ENCODE results near the gene HNRNPA1L2.
A peak's percentile ranks its signal among the peaks of the same experiment; 100 is the strongest.
"Not testable (repeated sequence)": the region's sequence is repeated elsewhere in the genome, so short reads cannot be mapped to it uniquely, and the experiment has no call there.

The HNRNPA1L2 gene

DNA sequence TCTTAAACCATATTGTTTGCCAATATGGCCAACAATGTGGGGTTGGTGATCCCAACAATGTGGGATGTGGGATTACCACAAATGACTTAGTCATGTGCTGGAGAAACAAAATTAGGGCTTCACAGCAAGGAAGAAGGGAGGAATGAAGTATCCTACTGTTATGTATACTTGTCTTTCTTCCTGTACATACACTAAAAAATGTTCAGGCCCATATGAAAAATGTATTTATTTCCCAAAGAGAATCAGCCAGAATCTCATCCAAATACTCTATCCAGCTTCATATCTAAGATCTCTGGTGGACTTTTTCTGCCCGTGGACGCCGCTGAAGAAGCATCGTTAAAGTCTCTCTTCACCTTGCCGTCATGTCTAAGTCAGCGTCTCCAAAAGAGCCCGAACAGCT lies at the start of gene HNRNPA1L2:
Gene HNRNPA1L2, plus strand, starts transcription at position 301 of the 400 bp plus-strand sequence. Its CDS starts 62 bp downstream, at position 363.
- DNase-seq: no peak

DNA sequence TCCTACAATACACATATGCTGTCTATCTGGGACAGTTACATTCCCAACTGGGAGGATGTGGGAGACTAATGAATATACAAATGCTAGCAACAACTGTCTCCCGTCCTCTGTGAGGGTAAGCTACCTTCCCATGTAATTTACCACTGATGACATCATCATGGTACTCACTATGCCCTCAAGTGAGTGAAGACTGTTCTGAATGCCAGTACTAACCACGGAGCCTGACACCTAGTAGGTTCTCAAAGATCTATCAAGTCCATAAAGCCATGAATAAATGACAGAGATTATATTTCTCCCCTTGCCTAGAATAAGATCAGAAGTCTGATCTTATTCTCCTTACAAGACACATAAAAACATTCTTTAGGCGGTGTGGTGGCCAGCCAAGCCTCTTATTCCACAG lies 49.1 kb upstream of the HNRNPA1L2 start:
- not testable (repeated sequence) for DNase-seq

DNA sequence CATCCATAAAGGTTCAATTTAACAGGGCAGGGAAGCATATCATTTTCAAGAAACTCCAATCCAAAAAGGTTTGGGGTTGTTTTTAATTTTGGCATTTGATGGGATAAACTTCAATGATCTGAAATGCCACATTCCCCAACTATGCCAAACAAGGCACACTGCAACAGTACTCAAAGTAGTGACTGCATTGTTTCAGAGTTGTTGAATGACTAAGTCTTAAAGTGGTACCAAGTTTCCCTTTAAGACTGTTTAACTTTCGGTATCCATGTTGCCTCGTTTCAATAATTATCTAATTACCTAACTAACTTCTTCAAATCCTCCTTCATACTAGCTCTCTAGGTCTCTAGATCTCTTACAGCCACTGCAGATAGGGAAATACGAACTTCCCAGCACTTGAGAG lies 48.4 kb upstream of the HNRNPA1L2 start:
- DNase-seq: not testable (repeated sequence)

DNA sequence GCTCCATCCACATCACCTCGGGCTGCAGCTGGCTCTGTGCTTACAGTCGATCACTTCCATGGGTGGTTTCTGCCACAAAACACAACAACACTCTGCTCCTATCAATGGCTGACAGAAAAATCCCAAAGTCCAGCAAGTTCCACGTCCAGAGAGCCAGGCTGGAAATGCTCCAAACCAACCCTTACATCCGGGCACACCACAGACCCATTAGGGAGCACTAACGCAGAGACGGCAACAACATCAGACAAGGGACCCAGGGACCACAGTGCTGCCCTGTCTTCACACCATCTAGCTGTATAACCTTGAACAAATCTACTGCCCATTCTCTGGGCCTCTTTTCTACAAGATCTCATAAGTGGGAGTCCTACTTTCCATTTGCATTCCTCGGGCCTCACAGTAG lies 47.9 kb upstream of the HNRNPA1L2 start:
- DNase-seq: not testable (repeated sequence)

DNA sequence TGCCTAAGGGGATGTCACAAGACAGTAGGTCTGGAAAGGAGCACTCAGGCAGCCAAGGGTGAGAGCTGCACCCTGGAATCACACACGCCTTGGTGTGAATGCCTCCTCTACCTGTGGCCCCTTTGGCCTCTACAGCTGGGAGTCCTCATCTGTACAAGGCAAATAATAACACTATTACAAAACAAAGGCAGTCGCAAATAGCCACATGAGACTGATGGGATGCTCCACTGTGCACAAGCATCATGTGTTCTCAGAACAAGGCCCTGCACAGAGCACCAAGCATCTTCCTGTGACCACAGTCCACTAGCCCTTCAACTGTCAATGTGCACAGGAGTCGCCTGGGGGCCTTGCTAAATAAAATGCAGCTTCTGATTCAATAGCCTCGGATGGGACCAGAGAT lies 44.6 kb upstream of the HNRNPA1L2 start:
- DNase-seq: no peak

DNA sequence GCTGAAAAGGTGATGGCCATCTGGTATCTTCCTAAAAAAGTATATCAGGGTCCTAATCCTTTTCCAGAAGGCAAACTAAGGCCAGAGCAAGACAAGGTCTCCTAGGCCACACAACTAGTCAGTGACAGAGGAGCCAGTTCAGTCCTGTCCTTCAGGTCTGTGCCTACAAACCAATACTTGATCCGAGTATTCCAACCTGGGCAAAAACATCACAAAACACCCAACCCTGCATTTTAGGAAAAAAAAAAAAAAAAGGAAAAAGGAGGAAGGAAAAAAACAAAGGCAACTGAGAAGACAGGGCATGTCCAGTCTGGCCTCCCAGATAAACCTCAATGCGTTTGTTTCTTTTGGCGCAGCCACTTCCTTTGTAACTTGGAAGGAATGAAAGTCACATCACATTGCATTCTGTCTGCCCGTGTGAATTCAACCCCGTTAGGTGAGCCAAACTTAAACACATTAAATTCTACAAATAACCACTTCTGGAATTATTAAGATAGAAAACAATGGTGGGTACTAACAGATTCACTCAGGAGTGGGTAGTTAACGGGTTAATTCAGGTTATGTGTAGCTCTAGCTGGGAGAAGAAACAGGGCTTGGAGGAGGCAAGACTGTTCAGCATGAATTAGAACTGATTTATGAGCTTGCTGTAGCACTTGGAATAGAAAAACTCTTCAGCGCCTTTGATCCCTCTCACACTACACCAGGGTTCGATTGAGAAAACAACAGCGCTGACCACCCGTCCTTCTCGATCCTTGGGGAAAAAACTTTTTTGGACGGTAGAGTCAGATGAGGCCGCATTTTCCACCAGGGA lies 43.0 kb upstream of the HNRNPA1L2 start:
- DNase-seq: no peak

DNA sequence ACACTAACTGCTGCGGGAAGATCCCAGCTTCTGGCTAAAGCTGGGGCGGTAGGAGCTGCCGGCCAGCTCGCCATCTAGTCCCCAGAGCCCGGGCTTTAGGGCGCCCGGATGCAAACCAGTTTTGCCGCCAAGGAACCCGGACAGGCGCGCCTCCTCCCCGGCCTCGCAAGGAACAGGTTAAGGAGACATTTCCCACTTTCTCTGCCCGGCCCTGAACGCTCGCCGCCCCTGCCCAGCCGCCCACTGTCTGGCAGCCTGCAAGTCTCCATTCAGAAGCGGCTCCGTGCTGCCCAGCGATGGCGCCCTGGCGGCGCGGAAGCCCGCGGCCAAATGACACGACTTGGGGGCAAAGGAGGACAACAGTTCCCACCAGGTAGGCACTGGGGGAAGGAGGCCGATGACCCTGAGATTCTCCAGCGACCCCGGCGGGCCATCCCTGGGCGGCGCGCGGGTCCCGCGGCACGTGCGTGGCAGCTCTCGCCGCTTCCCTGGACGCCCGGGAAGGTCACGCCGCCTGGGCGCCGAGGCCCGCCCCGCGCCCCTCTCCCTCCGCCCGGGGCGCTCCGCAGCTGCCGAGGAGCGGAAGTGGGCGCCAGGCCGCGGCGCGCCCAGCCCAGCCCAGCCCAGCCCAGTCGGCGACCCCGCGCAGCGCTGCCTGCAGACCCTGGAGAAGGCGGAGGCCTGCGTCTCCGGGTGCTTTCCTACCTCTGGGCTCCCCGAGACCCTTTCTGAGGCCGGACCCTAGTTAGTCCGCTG lies 42.2 kb upstream of the HNRNPA1L2 start:
- DNase-seq: no peak

DNA sequence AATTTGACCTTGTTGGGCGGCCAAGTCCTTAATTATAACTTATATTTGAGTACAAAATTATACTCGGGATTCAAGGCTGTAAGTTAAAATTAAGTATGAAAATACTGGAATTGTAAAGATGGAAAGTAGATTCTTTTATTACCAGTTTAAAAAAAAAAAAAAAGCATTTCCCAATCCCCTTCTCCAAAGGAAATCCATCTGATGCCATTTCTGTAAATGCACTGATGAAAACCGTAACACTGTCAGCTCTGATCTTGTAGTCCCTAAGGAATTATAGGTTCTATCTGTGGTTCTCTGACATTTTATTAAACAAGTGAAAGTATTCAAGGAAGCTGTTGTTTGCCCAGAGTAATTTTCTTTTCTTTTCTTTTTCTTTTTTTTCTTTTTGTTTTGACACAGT lies 41.6 kb upstream of the HNRNPA1L2 start:
- DNase-seq: no peak

DNA sequence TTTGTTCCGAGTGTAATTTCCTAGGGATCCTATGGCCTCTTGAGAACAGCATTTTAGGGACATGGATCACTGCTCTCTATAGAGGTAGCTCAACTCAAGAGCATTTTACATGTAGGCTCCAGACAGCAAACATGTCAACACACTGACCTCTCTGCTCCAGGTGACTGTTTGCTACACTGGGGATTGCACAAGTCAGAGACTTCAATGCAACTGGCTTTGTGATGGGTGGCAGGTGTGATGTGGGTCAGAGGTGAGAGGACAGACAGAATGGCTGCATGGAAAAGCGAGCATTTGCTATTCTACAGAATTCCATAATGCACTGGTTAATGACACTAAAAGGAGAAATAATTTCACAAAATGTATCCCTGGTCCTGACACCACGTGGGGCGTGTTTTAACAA lies 38.9 kb upstream of the HNRNPA1L2 start:
- not testable (repeated sequence) for DNase-seq

DNA sequence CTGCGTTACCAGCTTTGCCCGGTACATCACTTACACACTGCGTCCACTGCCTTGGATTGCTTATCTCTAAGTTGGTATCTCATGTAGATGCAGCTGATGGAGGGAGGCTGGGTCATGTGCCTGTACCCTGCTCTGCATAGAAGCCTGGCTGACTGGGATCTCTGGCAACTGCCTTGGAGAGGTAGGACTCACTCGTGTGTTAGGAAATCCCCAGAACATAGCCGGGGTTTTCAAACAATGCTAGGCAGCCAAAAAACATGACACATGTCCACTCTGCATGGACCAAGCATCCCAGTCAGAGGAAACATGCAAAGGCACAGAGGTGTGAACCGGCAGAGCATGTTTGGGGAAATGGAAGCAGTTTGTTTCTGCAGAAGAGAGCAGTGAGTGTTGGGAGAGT lies 36.1 kb upstream of the HNRNPA1L2 start:
- not testable (repeated sequence) for DNase-seq

DNA sequence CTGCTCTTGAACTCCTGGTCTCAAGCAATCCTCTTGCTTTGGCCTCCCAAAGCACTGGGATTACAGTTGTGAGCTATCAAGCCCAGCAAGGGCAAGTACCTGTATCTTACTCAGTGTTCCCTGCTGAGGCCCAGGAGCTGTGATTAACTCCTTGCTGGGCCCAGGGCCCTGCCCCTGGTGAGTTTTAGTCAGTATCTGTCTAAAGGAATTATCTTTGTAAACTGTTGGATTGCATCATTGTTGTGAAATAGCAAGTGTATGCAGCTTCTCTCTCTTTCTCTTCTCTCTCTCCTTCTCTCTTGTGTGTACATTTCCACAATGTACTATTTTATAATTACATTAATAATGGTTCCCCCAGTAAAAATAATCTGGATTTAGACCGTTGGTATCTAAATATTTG lies 35.4 kb upstream of the HNRNPA1L2 start:
- not testable (repeated sequence) for DNase-seq

DNA sequence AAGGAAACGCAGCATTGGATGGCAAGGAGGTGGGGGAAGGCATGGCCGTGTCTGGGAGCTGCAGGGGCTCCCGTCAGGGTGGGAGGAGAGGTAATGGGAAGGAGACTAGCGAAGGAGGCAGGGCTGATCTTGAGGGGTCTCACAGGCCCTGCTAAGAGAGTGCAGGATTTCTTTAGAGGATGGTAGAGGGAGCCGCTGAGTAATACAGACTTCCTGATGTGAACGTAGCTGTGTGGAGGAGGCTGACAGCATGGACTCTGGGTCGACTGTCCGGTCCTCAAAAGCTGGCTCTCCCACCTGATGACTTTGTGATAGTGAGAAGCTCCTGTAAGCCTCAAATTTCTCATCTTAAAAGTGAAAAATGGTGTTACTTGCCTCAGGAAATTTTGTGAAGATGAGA lies 34.0 kb upstream of the HNRNPA1L2 start:
- DNase-seq: not testable (repeated sequence)

DNA sequence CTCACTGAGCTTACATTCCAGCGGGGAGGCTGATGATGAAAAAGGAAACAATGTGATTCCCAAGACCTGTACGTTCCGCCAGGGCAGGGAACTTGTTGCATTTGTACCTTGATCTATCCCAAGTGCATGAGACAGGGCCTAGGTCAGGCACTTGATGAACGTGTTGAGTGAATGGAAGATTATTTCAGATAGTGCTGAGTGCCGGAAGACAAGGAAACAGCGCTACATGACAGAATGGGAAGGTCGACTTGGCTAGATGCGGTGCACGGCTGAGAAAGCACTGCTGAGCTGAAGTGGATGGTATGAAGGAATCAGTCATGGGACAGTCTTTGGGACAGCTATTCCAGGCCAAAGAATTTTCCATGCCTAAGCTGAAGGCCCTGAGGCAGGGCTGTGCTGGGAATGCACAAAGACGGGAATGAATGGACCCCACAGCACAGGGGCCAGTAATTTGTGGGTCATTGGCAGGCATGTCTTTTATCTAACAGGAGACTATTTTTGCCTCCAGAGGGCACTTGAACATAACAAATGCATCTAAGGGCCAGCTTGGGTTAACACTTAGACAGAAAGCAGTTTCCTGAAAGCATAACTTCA lies 33.1 kb upstream of the HNRNPA1L2 start:
- peak; percentile 26 for DNase-seq

DNA sequence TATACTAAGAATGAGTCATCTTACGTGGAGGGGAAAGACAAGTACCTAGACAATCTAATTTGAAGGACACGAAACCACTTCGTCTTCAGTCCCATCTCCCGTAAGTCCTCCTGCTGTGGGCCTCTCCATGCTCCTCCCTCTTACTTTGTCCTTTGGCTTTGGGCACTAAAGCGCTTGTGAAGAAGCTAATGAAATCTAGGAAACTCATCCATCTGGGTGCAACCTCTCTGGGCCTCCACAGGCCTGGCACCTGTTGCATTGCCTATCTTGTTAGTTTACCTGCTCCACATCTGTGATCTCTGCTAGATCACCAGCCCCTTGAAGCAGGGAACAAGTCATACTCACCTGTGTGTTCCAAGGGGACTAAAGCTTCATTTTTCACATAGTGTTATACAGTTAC lies 32.1 kb upstream of the HNRNPA1L2 start:
- DNase-seq: not testable (repeated sequence)

DNA sequence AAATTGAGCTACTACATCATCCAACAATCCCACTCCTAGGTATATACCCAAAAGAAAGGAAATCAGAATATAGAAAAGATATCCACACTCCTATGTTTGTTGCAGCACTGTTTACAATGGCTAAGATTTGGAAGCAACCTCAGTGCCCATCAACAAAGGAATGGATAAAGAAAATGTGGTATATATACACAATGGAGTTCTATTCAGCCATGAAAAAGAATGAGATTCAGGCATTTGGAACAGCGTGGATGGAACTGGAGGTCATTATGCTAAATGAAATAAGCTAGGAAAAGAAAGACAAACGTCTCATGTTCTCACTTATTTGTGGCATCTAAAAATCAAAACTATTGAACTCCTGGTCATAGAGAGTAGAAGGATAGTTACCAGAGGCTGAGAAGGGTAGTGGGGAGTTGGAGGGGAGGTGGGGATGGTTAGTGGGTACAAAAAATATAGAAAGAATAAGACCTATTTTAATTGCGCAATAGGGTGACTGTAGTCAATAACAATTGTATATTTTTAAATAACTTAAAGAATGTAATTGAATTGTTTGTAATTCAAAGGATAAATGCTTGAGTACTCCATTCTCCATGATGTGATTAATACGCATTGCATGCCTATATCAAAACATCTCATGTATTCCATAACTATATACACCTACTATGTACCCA lies 27.0 kb upstream of the HNRNPA1L2 start:
- DNase-seq: no peak

DNA sequence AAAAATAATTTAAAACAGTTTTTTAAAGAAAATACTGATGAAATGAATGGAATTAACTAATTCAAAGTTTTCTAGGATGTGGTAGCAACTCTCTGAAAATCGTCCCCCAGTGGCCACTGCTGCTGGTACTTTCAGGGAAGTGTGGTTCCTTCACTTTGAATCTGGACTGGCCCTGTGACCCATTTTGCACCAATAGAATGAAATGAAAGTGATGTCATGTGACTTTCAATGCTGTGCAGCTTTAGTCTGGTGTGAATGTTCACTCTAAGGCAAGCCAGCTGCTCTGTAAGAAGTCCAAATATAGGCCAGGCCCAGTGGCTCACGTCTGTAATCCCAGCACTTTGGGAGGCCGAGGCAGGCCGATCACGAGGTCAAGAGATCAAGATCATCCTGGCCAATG lies 26.4 kb upstream of the HNRNPA1L2 start:
- DNase-seq: no peak

DNA sequence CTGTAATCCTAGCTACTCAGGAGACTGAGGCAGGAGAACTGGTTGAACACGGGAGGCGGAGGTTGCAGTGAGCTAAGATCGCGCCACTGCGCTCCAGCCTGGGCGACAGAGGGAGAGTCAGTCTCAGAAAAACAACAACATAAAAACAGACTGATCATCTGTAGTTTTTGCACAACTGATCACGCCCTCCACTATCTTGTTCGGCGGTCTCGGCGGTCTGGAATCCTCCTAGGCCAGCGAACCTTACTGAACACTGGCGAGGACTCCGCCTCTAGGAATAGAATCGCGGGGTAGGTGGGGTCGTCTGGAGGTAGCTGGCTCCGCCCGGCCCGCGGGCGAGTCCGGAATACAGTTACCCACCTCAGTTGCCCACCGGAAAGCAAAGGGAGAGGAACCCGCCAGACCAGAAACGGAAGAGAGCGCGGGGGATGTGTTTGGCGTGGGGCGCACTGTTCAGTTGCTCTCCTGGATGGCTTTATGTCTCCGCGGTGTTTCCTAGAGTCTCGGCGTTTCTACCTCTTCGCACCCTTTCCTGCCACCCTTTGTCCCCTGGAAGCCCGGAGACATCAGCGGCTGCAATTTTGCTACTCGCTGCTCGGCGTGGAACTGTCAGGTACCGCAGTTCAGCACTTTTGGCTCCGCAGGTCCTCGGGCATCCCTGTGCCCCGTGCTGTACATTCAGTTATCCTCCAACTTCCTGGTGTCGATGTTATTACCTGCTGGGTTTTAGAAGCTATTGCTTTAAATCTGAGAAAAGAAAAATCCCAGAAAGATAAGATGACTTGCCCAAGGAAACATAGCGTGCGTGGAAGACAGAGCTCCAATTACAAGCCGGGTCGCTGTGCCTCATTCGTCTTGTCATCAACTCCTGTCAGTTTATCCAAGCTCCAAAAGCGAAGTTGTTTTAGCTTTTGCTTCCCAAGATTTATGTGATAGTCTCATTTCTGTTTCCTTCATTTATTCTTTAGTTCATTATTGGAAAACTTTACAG lies 24.9 kb upstream of the HNRNPA1L2 start:
- DNase-seq: peak; percentile 85

DNA sequence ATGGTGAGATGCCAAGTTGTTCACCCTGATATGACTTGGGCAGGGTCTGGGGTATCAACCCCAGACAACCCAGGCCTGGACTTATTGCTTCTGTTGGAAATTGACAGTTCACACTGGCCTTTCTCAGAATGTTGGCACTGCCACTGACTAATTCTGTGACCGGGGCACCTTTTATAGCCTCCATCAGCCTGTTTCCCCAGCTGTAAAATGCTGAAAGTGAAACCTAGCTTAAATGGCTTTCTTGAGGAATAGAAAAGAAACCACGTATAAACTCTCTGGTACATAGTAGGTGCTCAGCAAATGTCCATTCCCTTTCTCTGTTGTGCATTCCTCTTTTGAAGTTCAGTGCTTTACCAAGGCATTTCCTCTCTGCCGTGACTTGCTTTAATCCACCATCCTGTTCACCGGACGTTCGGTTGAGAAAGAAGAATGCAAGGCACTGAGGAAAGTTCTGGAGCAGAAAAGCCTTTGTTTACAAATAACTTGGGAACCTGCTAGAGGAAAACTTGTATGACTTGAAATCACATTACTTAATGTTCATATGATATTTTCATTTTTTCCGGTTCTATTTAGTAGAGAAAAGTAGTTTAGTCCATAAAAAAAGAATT lies 11.0 kb upstream of the HNRNPA1L2 start:
- not testable (repeated sequence) for DNase-seq

DNA sequence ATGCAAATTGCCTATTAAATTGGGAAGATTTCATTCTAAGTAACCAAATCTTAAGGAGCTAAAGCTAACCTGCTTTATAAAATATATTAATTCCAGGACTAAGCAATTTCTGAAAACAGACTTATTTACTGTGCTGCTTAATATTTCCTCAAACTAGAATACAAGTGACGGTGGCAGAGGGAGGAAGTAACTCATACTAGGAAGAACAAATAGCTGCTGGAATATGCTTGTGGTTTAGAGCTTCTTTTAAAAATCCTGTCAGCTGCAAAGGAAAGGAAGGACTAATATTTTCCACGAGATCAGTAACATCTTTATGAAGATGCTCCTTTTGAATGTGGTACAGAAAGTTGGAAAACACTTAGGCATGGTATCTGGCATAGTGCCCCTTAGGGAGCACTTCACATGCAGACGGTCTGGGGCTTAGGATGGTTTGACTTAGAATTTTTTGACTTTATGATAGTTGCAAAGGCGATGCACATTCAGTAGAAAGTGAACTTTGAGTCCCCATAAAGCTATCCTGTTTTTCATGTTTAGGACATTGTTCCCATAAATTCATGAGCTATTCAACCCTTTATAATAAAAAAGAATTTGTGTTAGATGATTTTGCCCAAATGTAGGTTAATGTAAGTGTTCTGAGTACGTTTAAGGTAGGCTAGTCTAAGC lies 3.4 kb upstream of the HNRNPA1L2 start:
- no peak for DNase-seq

DNA sequence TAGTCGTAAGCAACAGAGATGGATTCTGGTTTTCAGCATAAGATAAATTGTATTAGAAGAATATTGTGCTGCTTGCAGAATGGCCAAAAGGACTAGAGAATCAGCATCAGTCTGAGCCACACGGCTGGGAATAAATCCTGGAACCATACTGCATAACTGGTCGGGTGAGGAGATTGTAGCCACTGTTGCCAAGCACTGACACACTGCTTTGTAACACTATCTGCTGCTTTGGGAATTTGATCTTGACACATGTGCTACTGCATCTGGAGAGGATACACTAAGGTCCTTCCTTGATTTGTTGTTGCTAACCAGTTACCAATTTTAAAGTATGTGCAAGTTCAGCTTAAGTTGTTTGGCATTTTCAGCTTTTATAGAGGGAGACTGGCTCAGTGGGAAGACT lies 1.9 kb downstream of the HNRNPA1L2 start:
- no peak for DNase-seq

DNA sequence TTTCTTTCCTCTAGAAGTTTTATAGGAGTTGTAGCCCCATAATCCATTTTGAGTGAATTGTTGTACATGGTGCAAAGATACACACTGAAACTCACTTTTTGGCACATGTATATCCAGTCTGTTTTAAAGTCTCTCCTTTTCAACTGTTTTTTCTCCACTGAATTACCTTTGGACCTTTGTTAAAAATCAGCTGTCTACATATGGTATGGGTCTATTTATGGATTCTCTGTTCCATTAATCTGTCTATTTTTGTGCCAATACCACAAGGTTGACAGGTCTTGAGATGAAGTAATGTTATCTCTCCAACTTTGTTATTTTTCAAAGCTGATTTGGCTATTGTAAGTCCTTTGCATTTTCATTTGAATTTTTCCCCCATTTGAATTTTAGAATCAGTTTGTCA lies 4.7 kb downstream of the HNRNPA1L2 start:
- no peak for DNase-seq

Measured in CD4-positive, alpha-beta T cell treated with Interleukin-6 for 4 hours (primary cell).